Aorta (tissue), 5 donors: ENCODE measurements around the gene DICER1. TPM values are rescaled to one million over a fixed set of nuclear protein-coding genes. Genes with fewer than 3 reads are reported as not detected.
A peak's percentile ranks its signal among the peaks of the same experiment; 100 is the strongest.

ENCODE experiments used
- ATAC-seq: fragments of 200-7000 bp; cut with Tn5 transposase; one replicate; pipeline ENCODE4 v1.9.1; 2022; ENCODE audit warnings: moderate library complexity; ENCODE audit not compliant: low FRiP score
- DNase-seq, 2 donors: peaks; one replicate each; pipeline ENCODE4 v3.0.0-alpha.2; 2020
- H3K27ac ChIP-seq, 2 donors: one replicate each; pipeline ENCODE4 v1.5.1; 2013; ENCODE audit warnings: low read length in 2 of 2, mild to moderate bottlenecking in 2 of 2, moderate library complexity in 2 of 2, control low read depth in 1 of 2, inconsistent platforms in 1 of 2, low read depth in 1 of 2
- H3K27me3 ChIP-seq, 2 donors: one replicate each; pipeline ENCODE4 v1.6.1; 2013; ENCODE audit warnings: control low read depth in 1 of 2, low read length in 1 of 2, mild to moderate bottlenecking in 1 of 2, moderate library complexity in 1 of 2; ENCODE audit not compliant: insufficient read depth in 2 of 2, control insufficient read depth in 1 of 2
- H3K36me3 ChIP-seq, 2 donors: one replicate each; pipeline ENCODE4 v1.6.1; 2013; ENCODE audit warnings: control low read depth in 1 of 2, low read length in 1 of 2, mild to moderate bottlenecking in 1 of 2; ENCODE audit not compliant: insufficient read depth in 2 of 2, control insufficient read depth in 1 of 2
- H3K4me1 ChIP-seq, 2 donors: one replicate each; pipeline ENCODE4 v1.6.1; 2013; ENCODE audit warnings: low read length in 2 of 2, control low read depth in 1 of 2, mild to moderate bottlenecking in 1 of 2, moderate library complexity in 1 of 2; ENCODE audit not compliant: insufficient read depth in 2 of 2, control insufficient read depth in 1 of 2
- H3K4me3 ChIP-seq, 2 donors: one replicate each; pipeline ENCODE4 v1.5.1; 2013; ENCODE audit warnings: low read length in 2 of 2, control low read depth in 1 of 2, mild to moderate bottlenecking in 1 of 2
- H3K9me3 ChIP-seq: one replicate; pipeline ENCODE4 v1.6.1; 2013; ENCODE audit warnings: mild to moderate bottlenecking, low read length; ENCODE audit not compliant: control insufficient read depth
- WGBS, 2 donors: extraction: QIAGEN DNeasy Blood & Tissue Kit; methylation state at CpG; one replicate each; pipeline ENCODE4 v1.1.7; 2013; 5-methylcytosine and 5-hydroxymethylcytosine counted together
- intact Hi-C, 2 donors: fragments of 100-400 bp; cut with DNase I; formaldehyde crosslinking; loops; one replicate each; pipeline versions ENCODE4 v1.14.2 to v1.15.0; 2022
- polyA plus RNA-seq, 2 donors: library from polyadenylated mRNA; stranded (reverse); fragments of 200-250 nt; gene quantifications; one replicate each; pipeline ENCODE4 v1.2.3, GENCODE V29; 2013
- total RNA-seq, 2 donors: library from RNA; stranded (reverse); fragmentation: NEBNext Ultra II Directional; extraction: Animal tissue kit (Norgen Biotek cat#: 25700); gene quantifications; one replicate each; pipeline ENCODE4 v1.2.1, GENCODE V29; 2021
- donor health status: healthy with polysubstance abuse.
- donor health status: Bipolar disorder and iron deficiency.
- donor health status: DM: no; HTN: no; CAD: no.
- donor health status: DM: no; HTN: no; CAD: no.
- donor health status: DM: yes; HTN: yes; CAD: no.

Gene DICER1
- total and polyA plus RNA-seq, 4 donors = 6.4 to 73.6 (median 36.1) TPM

DNA sequence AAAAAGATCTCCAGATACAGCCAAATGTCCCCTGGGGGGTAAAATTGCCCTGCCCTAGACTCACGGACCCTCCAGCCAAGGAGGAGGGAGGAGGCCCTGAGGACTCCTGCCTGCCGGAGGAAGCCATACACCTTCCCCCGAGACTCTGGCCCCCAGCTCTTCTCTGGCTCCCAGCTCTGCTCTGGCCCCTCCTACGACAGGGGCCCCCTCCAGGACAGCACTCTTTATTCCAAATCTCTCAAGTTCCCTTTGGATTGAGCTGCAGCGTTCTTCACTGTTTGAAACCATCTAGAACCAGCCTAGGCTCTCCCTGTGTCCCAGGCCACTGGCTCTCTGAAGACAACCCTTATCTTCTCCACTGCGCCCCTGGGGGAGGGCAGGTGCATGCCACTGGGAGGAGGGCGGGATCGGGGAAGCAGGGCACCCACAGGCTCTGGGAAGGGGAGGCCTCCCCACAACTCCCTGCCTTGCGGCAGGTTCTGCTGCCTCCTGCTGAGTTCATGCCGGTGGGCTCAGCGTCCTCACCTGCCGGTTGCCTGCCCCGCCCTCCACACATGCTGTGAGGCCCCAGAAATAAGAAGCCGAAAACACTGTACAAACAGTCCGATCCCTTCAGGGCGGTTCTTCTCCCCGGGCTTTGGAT, 112.7 kb downstream of the DICER1 start:
- DNase-seq (no peak), ATAC-seq (no peak)
- no peak overlapping the region for H3K4me3 ChIP-seq
- no peaks in the 10 kb centered on the region for H3K27me3 ChIP-seq
- H3K9me3 ChIP-seq = no peaks in the 10 kb centered on the region
- WGBS, 2 donors = 83 to 87% methylated on average over 16 to 17 of the region's 17 CpGs
- H3K27ac ChIP-seq = no peak overlapping the region
- no peaks in the 10 kb centered on the region for H3K36me3 ChIP-seq
- intact Hi-C loops = no loop called here
- no peaks in the 10 kb centered on the region for H3K4me1 ChIP-seq

- no peaks in the 10 kb centered on the region for H3K4me1 ChIP-seq
- H3K27ac ChIP-seq = no peak overlapping the region
- intact Hi-C loops = no loop called here
- H3K27me3 ChIP-seq = no peaks in the 10 kb centered on the region
- H3K36me3 ChIP-seq = no peaks in the 10 kb centered on the region
- ATAC-seq (no peak), DNase-seq (no peak)
- H3K9me3 ChIP-seq = no peaks in the 10 kb centered on the region
- WGBS, 2 donors = 84 to 86% methylated on average over 17 of the region's 17 CpGs
- H3K4me3 ChIP-seq = no peak overlapping the region
Observed at GRCh38 chr14:95043732-95044462, 113.4 kb downstream of the DICER1 start.

DNA sequence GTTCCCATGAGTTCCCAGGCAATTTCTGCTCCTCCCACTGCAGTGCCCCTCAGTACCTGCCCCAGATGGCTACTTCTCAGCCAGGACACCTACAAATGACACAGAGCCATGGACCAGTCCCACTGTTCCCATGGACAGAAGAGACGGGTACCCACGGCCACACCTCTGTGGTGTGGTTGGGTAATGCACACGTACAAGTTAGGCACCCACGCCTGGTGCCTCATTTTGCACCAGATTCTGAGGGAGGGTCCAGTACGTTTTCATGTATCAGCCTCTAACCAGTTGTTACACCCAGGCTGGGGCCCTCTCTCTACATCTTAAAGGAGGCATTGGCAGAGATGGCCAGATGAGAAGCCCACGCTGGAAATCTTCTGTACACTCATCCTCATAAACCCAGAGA, 114.0 kb downstream of the DICER1 start:
- ATAC-seq (no peak), DNase-seq (no peak)
- Histone ChIP-seq H3K4me1 (no peaks in the 10 kb centered on the region), H3K36me3 (no peaks in the 10 kb centered on the region), H3K27ac (no peak overlapping the region), H3K4me3 (no peak overlapping the region), H3K27me3 (no peaks in the 10 kb centered on the region), H3K9me3 (no peaks in the 10 kb centered on the region)
- 96 to 97% methylated on average over 6 of the region's 6 CpGs for WGBS, 2 donors
- intact Hi-C loops = no loop called here

DNA sequence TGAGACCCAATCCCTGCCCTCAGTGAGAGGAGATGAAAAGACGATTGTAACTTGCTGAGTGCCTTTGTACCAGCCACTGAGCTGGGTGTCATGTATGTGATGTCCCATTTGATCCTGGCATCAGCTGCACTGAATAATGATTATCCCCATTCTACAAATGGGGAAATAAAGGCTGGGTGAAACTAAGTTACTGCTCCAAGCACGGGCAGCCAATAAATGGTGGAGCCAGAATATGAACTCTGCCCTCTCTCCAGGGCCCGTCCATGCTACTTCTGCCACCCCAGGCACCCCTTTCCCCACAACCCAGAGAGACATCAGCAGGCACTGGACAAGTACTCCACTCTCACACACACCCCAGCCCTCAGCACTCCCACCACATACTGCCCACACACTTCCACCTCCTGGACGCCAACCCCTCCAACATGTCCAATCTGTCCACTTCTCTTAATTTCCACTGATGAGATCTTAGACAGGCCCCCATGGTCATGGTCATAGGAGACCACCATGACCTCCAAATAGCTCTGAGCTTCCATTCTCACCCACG, 115.8 kb downstream of the DICER1 start:
- DNase-seq (no peak), ATAC-seq (no peak)
- no peaks in the 10 kb centered on the region for H3K27me3 ChIP-seq
- H3K4me3 ChIP-seq = no peak overlapping the region
- H3K36me3 ChIP-seq = no peaks in the 10 kb centered on the region
- WGBS, 2 donors = 85 to 88% methylated on average over 5 of the region's 5 CpGs
- no peaks in the 10 kb centered on the region for H3K9me3 ChIP-seq
- H3K27ac ChIP-seq = no peak overlapping the region
- no peaks in the 10 kb centered on the region for H3K4me1 ChIP-seq
- intact Hi-C loops = no loop called here

DNA sequence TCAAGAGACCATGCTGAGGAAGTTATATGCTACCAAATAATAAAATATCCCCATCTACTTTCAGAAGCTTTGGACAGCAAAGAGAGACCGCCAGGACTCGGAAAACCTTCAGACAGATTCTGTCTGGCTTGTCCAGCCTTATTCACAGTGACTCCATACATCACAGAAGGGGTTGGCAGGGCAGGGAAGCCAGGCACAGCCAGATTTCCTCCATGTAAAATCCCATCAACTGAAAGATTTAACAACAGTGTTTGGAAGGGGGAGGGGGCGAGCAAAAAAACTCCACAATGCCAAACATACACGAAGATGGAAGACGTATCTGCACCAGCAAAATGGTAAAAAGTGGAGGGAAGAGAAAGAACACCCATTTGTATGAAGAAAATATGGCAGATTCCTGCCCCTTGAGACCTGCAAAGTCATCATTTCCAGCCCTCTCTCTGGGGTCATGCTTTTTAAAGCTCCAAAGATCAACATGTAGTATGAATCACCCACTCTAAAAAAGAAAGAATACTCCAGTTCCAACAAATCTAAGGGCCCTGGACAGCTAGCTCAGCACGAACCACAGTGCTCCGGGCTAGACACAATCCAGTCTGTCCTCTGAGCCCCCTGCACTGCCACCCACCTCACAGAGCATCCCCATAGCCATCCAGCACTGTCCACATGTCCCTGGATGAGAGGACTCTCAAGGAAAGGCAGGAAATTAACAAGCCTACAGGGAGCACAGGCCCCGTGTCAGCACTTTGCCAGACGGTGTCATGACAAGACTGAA, 116.4 kb downstream of the DICER1 start:
- DNase-seq (no peak), ATAC-seq (peak; percentile 36)
- H3K27me3 ChIP-seq = no peaks in the 10 kb centered on the region
- H3K4me1 ChIP-seq = no peaks in the 10 kb centered on the region
- intact Hi-C loops = no loop called here
- H3K4me3 ChIP-seq = no peak overlapping the region
- H3K9me3 ChIP-seq = no peaks in the 10 kb centered on the region
- no peaks in the 10 kb centered on the region for H3K36me3 ChIP-seq
- 34 to 47% methylated on average over 9 of the region's 9 CpGs for WGBS, 2 donors
- no peak overlapping the region for H3K27ac ChIP-seq

DNA sequence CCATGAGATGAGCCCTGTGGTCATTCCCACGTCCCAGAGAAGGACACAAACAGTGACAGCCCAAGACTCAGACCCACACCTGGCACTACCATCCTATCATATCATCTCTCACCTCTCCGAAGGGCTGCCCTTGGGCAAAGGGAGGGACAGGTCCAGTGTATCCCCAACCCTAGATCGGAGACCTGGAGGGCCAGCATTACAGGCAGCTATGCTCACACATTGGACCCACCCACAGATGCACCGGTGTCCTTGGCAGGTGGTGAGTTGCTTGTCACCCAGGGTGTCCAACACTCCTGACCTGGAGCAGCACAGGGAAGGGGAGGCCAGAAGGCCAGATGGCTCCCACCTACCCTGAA, 117.4 kb downstream of the DICER1 start:
- no peak for DNase-seq
- H3K27ac ChIP-seq = no peak overlapping the region
- no peaks in the 10 kb centered on the region for H3K36me3 ChIP-seq
- no peak overlapping the region for H3K4me3 ChIP-seq
- H3K4me1 ChIP-seq = no peaks in the 10 kb centered on the region
- no peak for ATAC-seq
- H3K9me3 ChIP-seq = no peaks in the 10 kb centered on the region
- 92 to 95% methylated on average over 4 of the region's 4 CpGs for WGBS, 2 donors
- no peaks in the 10 kb centered on the region for H3K27me3 ChIP-seq
- intact Hi-C loops = no loop called here

DNA sequence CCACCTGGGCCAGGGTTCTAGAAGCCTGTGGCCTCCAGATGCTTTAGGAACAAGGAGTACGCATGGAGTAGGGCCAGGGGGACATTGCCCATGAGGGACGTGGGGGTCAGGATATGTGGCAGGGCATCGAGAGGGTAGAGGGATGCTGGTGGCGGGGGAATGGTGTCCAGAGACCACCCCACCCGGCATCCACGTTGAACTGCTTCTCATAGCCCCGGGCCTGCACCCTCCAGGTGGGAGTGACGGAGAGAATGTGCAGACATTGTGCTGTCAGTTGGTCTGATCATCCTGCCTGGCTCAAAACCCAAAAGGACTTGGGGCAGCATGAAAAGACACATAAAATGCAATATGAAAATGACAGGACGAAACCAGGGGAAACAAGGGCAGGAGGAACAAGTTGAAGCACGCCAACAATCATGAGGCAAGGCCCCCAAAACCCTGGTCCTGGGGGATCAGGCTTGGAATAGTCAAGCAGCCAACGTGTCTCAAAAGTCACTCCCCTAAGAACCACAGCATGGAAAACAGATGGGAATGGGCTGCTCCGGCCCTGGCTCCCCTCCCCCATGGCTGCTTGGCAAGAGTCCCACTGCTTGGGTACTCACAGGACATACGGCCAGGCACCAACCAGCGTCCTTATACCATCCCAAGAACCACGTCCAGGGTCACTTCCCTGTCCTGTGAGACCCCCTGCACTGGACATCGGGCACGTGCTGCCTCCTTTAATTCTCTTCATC, 117.9 kb downstream of the DICER1 start:
- no peak for DNase-seq
- no peak overlapping the region for H3K27ac ChIP-seq
- WGBS, 2 donors = 88 to 89% methylated on average over 17 of the region's 17 CpGs
- ATAC-seq = no peak
- H3K4me1 ChIP-seq = no peaks in the 10 kb centered on the region
- H3K9me3 ChIP-seq = no peaks in the 10 kb centered on the region
- H3K4me3 ChIP-seq = no peak overlapping the region
- intact Hi-C loops = no loop called here
- no peaks in the 10 kb centered on the region for H3K27me3 ChIP-seq
- no peaks in the 10 kb centered on the region for H3K36me3 ChIP-seq

- no peaks in the 10 kb centered on the region for H3K9me3 ChIP-seq
- no peaks in the 10 kb centered on the region for H3K4me1 ChIP-seq
- H3K36me3 ChIP-seq = no peaks in the 10 kb centered on the region
- DNase-seq = no peak
- no peak overlapping the region for H3K4me3 ChIP-seq
- H3K27ac ChIP-seq = no peak overlapping the region
- intact Hi-C loops = no loop called here
- no peaks in the 10 kb centered on the region for H3K27me3 ChIP-seq
- WGBS, 2 donors = 89 to 94% methylated on average over 9 of the region's 9 CpGs
- ATAC-seq = no peak
Observed at GRCh38 chr14:95038521-95039250, 118.6 kb downstream of the DICER1 start.
